Upper lobe of left lung (tissue), 6 donors: ENCODE measurements around the gene AGK. TPM values are rescaled to one million over a fixed set of nuclear protein-coding genes. Genes with fewer than 3 reads are reported as not detected.

ENCODE experiments used
- ATAC-seq, 2 donors: fragments of 200-7000 bp; cut with Tn5 transposase; one replicate each; pipeline ENCODE4 v1.9.1; 2022; ENCODE audit warnings: mild to moderate bottlenecking in 2 of 2, moderate library complexity in 2 of 2; ENCODE audit not compliant: low FRiP score in 2 of 2
- DNase-seq, 2 donors: peaks; one replicate each; pipeline ENCODE4 v3.0.0-alpha.2; 2019 to 2020
- H3K27ac ChIP-seq, 4 donors: fragments of 200-600 bp; sonication (generic); one replicate each; pipeline ENCODE4 v1.5.1; 2016 to 2019
- H3K27me3 ChIP-seq, 4 donors: fragments of 200-600 bp; sonication (generic); one replicate each; pipeline ENCODE4 v1.5.1; 2017 to 2019
- H3K36me3 ChIP-seq, 4 donors: fragments of 200-600 bp; sonication (generic); one replicate each; pipeline ENCODE4 v1.5.1; 2016 to 2019
- H3K4me1 ChIP-seq, 4 donors: fragments of 200-600 bp; sonication (generic); one replicate each; pipeline ENCODE4 v1.5.1; 2018 to 2019
- H3K4me3 ChIP-seq, 4 donors: fragments of 200-600 bp; sonication (generic); one replicate each; pipeline ENCODE4 v1.5.1; 2017 to 2019; ENCODE audit warnings: mild to moderate bottlenecking in 2 of 4, moderate library complexity in 1 of 4
- H3K9me3 ChIP-seq, 4 donors: fragments of 200-600 bp; sonication (generic); one replicate each; pipeline ENCODE4 v1.5.1; 2018 to 2019
- EP300 ChIP-seq, 4 donors: sonication (generic); formaldehyde crosslinking; IDR thresholded peaks; one replicate each; pipeline ENCODE4 v1.5.1; 2017; ENCODE audit warnings: antibody characterized with exemption in 4 of 4, control low read depth in 2 of 4
- POLR2A ChIP-seq, 4 donors: fragments of 450-650 bp; IDR thresholded peaks; one replicate each; pipeline ENCODE4 v1.5.1; 2016 to 2017; ENCODE audit warnings: antibody characterized with exemption in 4 of 4, mild to moderate bottlenecking in 2 of 4
- POLR2AphosphoS5 ChIP-seq, 2 donors: sonication (generic); formaldehyde crosslinking; IDR thresholded peaks; one replicate each; pipeline ENCODE4 v1.5.1; 2017; ENCODE audit warnings: antibody characterized with exemption in 2 of 2
- WGBS, 2 donors: methylation state at CpG; one replicate each; pipeline ENCODE4 v1.1.5; 2017 to 2018; 5-methylcytosine and 5-hydroxymethylcytosine counted together
- total RNA-seq, 6 donors: library from RNA; depleted of rRNA in 4 of 6; stranded (reverse); fragments of >200 nt in 4 of 6; gene quantifications; one replicate each; pipeline versions ENCODE4 v1.1.0 to v1.2.1, GENCODE V29; 2016 to 2021
- TF ChIP-seq, protein P1 (sequence below), 6 experiments: fragments of 450-650 bp in 4 of 6; fragments of 200-600 bp in 2 of 6; sonication (generic) in 2 of 6; IDR thresholded peaks; one replicate each; pipeline ENCODE4 v1.5.1; 2016 to 2019; ENCODE audit warnings: antibody characterized with exemption in 6 of 6
- donor health status: DM: no; HTN: no; CAD: no; lungs with moderate emphysema.
- donor health status: DM: no; HTN: yes; CAD: no; lungs with severe emphysema.

AGK gene
- total RNA-seq, 6 donors from 2014 or later, result 11.5 to 51.3 (median 22.3) TPM

DNA sequence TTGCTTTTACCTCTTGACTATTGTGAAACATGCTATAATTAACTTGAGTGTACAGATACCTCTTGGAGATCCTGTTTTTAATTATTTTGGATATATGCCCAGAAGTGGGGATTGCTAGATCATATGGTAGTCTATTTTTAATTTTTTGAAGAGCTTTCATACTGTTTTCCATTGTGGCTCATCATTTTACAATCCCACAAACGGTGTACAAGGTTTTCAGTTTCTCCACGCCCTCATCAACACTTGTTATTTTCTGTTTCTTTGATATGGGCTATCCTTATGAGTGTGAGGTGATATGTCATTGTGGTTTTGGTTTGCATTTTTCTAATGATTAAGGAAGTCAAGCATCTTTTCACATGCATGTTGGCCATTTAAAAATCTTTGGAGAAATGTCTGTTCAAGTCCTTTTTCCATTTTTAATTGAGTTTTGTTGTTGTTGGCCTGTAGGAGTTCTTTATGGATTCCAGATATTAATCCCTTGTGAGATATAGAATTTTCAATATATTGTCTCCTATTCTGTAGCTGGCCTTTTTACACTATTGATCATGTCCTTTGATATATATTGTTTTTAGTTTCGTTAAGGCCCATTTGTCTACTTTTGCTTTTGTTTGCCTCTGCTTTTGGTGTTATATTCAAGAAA, 7.5 kb downstream of the AGK start:
- no peak overlapping the region for H3K27ac ChIP-seq
- TF ChIP-seq, protein P1, sequence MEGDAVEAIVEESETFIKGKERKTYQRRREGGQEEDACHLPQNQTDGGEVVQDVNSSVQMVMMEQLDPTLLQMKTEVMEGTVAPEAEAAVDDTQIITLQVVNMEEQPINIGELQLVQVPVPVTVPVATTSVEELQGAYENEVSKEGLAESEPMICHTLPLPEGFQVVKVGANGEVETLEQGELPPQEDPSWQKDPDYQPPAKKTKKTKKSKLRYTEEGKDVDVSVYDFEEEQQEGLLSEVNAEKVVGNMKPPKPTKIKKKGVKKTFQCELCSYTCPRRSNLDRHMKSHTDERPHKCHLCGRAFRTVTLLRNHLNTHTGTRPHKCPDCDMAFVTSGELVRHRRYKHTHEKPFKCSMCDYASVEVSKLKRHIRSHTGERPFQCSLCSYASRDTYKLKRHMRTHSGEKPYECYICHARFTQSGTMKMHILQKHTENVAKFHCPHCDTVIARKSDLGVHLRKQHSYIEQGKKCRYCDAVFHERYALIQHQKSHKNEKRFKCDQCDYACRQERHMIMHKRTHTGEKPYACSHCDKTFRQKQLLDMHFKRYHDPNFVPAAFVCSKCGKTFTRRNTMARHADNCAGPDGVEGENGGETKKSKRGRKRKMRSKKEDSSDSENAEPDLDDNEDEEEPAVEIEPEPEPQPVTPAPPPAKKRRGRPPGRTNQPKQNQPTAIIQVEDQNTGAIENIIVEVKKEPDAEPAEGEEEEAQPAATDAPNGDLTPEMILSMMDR (IDR thresholded peaks at IDR 0.05), result no peak
- TF ChIP-seq POLR2AphosphoS5 (IDR thresholded peaks at IDR 0.05) (no peak), POLR2A (IDR thresholded peaks at IDR 0.05) (no peak), EP300 (IDR thresholded peaks at IDR 0.05) (no peak)
- no peak overlapping the region for H3K4me3 ChIP-seq
- 73% methylated on average over 3 of the region's 3 CpGs for WGBS, 2 donors
- H3K27me3 ChIP-seq, result no peaks in the 10 kb centered on the region
- peaks cover 0 to 11% (median 0%) of the 10 kb centered on the region in 4 donors for H3K4me1 ChIP-seq
- peaks cover 0 to 3% (median 0%) of the 10 kb centered on the region in 4 donors for H3K9me3 ChIP-seq
- peaks cover 0 to 27% (median 0%) of the 10 kb centered on the region in 4 donors for H3K36me3 ChIP-seq
- no peak for DNase-seq
- ATAC-seq, result no peak

DNA sequence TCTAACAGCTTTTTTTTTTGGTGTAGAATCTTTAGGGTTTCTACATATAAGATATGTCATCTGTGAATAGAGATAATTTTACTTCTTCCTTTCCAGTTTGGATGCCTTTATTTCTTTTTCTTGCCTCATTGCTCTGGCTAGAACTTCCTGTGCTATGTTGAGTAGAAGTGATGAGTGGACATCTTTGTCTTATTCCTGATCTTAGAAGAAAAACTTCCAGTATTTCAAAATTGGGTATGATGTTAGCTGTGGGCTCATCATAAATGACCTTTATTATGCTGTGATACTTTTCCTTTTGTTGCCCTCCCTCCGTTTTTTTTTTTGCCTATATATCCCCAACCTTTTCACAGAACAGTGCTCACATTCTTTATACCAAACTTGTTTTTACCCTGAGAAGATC, 8.8 kb downstream of the AGK start:
- peaks cover 0 to 3% (median 0%) of the 10 kb centered on the region in 4 donors for H3K9me3 ChIP-seq
- DNase-seq, result no peak
- ATAC-seq, result no peak
- TF ChIP-seq, protein P1 (IDR thresholded peaks at IDR 0.05), result no peak
- no peak for TF ChIP-seq POLR2A (IDR thresholded peaks at IDR 0.05)
- TF ChIP-seq POLR2AphosphoS5 (IDR thresholded peaks at IDR 0.05), result no peak
- no peak for TF ChIP-seq EP300 (IDR thresholded peaks at IDR 0.05)
- H3K4me1 ChIP-seq, result peaks cover 0 to 11% (median 0%) of the 10 kb centered on the region in 4 donors
- peaks cover 0 to 36% (median 2%) of the 10 kb centered on the region in 4 donors for H3K36me3 ChIP-seq
- H3K27me3 ChIP-seq, result no peaks in the 10 kb centered on the region
- H3K4me3 ChIP-seq, result no peak overlapping the region
- no peak overlapping the region for H3K27ac ChIP-seq
- WGBS, 2 donors, result 92 to 94% methylated on average over 1 of the region's 1 CpG

GRCh38 chr7:141562036-141562435, 10.8 kb downstream of the AGK start:
- ATAC-seq (no peak), DNase-seq (no peak)
- Histone ChIP-seq H3K9me3 (peaks cover 0 to 3% (median 0%) of the 10 kb centered on the region in 4 donors), H3K4me1 (peaks cover 0 to 11% (median 0%) of the 10 kb centered on the region in 4 donors), H3K36me3 (peaks cover 3 to 44% (median 5%) of the 10 kb centered on the region in 4 donors), H3K27ac (no peak overlapping the region), H3K4me3 (no peak overlapping the region), H3K27me3 (no peaks in the 10 kb centered on the region)
- WGBS, 2 donors, result 90 to 94% methylated on average over 3 to 5 of the region's 5 CpGs
- TF ChIP-seq POLR2AphosphoS5 (IDR thresholded peaks at IDR 0.05) (no peak), EP300 (IDR thresholded peaks at IDR 0.05) (no peak), POLR2A (IDR thresholded peaks at IDR 0.05) (no peak)
- TF ChIP-seq, protein P1 (IDR thresholded peaks at IDR 0.05), result no peak

DNA sequence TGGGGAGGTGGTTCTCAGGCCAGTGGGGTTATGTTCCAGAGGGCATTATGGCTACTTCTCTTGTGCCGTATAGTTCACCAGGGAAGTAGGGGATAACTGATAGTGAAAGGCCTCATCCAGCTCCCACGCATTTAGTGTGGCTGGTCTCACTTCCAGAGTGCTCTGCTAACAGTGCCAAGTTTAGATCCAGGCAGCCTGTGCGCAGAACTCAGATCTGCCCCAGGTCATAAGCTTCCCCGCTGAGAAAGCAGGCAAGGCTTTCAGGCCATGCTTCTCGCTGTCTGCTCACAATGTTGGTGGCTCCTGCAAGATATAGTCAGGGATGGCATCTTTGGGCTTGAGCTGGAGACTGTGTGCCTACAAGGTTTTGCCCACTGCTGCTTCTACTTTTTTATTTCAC, 11.3 kb downstream of the AGK start:
- TF ChIP-seq POLR2AphosphoS5 (IDR thresholded peaks at IDR 0.05) (no peak), EP300 (IDR thresholded peaks at IDR 0.05) (no peak), POLR2A (IDR thresholded peaks at IDR 0.05) (no peak)
- TF ChIP-seq, protein P1 (IDR thresholded peaks at IDR 0.05), result no peak
- no peak overlapping the region for H3K27ac ChIP-seq
- H3K36me3 ChIP-seq, result peaks cover 3 to 39% (median 6%) of the 10 kb centered on the region in 4 donors
- H3K9me3 ChIP-seq, result peaks cover 0 to 3% (median 0%) of the 10 kb centered on the region in 4 donors
- ATAC-seq (no peak), DNase-seq (no peak)
- peaks cover 0 to 11% (median 0%) of the 10 kb centered on the region in 4 donors for H3K4me1 ChIP-seq
- H3K4me3 ChIP-seq, result no peak overlapping the region
- H3K27me3 ChIP-seq, result no peaks in the 10 kb centered on the region
- WGBS, 2 donors, result 88 to 98% methylated on average over 4 to 5 of the region's 5 CpGs

GRCh38 chr7:141562972-141563371, 11.8 kb downstream of the AGK start:
- Histone ChIP-seq H3K27me3 (no peaks in the 10 kb centered on the region), H3K9me3 (peaks cover 0 to 3% (median 0%) of the 10 kb centered on the region in 4 donors), H3K27ac (no peak overlapping the region), H3K4me1 (peaks cover 0 to 10% (median 0%) of the 10 kb centered on the region in 4 donors), H3K4me3 (no peak overlapping the region), H3K36me3 (peaks cover 3 to 38% (median 7%) of the 10 kb centered on the region in 4 donors)
- WGBS, 2 donors, result 83 to 98% methylated on average over 2 of the region's 2 CpGs
- TF ChIP-seq EP300 (IDR thresholded peaks at IDR 0.05) (no peak), POLR2A (IDR thresholded peaks at IDR 0.05) (no peak)
- ATAC-seq, result no peak
- no peak for DNase-seq
